GM18499 (cell line): Measurements from ENCODE around the gene GLDN.
A peak's percentile ranks its signal among the peaks of the same experiment; 100 is the strongest.

Source experiments
- ATAC-seq: cut with Tn5 transposase; IDR thresholded peaks from one replicate; pipeline ENCODE4 v1.9.1; 2021; ENCODE audit warnings: moderate number of reproducible peaks; ENCODE audit not compliant: insufficient read depth, unreplicated experiment

The GLDN gene

DNA sequence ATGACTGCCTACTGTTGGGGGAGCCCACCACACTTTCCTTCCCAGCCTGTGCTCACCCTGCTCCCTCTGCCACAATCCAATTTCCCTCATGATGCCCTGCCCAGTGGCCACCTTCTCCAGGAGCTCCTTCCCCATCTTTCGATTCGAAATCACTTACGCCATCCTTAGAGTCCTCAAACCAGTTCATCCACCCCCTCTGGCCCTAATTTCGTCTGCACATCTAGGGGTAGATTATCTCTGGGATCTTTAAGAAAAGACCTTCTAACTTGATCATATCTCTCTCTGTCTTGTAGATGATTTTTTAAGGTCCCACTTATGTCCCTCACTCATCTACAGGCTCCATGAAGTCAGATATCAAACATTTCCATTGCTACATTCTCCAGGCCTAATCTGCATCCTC lies 20.1 kb upstream of the GLDN start:
- ATAC-seq, result no peak

DNA sequence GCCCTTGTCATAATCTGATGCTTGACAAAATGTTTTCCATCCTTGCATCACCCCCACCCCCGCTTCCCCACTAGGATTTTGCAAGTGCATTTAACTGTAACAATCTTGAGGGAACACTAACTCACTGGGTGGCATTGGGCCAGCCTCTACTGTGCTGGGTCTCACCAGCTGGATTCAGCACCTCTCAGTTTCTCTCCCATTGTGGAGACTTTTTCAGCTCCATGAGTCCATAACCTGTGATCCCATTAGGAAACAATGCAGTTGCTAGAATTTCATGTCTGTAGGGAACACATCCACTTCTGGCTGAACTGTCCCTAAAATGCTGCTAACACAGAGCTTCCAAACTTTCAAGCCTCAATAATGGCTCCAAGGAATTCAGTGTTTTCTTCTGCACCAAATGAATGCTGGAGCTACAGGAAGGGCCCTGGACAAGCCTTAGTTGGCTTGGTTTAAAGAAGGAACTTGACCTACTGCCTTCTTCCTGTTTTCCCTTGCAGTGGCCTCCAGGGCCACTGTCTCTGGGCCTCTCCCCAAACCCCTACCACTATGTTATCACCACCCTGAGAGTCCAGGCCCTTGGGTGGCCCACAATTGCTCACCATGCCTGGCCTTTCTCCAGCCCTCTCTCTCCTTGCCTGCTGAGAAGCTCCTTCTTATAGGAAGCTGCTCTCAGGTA lies 18.7 kb upstream of the GLDN start:
- no peak for ATAC-seq

DNA sequence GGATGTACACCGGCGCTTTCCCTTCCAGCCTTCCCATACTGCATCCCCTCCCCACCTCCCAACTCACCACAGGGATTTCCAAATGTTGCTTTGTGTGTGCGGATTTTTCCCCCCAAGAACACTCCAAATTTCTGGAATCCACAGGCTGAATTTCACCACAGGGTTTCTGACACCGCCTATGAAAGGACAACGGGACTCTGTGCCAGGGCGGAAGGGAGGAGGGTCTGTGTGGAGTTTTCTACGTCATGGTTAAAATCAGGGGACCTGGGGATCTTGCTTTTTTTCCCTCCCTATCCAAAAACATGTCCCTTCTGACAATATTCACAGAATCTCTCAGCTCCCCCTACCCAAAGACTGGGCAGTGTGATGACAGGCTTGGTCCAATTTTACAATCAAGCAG lies 17.7 kb upstream of the GLDN start:
- no peak for ATAC-seq

DNA sequence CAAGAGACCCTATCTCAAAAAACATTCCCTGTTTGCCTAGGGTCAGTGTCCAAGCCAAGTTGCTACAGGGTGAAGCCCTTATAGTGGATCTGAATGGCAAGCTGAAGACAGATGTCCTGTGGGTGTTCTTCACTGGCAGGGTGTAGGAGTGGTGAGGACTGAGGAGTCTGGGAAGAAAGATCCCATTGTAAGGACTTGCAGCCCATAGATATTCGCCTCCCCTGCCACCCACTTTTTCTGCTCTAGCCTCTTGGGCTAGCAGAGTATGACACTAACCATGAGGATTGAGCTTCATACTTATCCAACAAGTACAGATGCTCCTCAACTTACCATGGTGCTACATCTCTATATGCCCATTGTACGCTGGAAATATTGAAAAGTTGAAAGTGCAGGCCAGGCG lies 16.3 kb upstream of the GLDN start:
- no peak for ATAC-seq

DNA sequence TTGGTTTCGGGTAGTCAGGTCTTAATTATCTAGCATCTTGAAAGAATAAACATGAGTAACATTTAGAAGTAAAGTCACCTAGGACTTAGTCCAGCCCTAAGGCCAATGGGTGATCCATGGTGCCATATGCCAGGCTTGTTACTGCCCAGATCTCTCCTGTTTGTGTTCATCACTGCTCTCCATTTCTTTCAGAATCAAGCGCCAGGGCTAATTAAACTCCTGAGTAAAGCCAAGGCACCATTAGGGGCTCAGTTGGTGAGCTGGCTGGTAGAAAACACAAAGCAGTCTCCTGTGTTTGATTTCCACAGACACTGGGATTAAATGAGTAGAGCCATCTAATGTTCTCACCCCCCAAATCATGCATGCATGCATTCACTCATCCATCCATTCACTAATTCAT lies 14.4 kb upstream of the GLDN start:
- no peak for ATAC-seq

DNA sequence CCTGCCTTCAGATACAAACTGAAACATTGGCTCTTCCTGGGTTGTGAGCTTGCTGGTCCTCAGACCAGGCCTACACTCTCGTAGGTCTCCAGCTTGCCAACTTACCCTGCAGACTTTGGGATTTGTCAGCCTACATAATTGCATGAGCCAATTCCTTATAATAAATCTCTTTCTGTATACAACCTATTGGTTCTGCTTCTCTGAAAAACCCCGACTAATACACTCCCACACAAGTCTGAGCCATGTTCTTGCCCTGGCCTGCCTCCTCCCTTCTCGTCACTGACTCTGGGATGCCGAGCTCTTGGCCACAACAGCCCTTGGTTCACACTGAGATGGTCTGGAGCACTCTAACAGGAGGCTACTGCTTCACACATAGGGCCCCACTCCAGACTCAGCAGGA lies 12.5 kb upstream of the GLDN start:
- ATAC-seq, result no peak

DNA sequence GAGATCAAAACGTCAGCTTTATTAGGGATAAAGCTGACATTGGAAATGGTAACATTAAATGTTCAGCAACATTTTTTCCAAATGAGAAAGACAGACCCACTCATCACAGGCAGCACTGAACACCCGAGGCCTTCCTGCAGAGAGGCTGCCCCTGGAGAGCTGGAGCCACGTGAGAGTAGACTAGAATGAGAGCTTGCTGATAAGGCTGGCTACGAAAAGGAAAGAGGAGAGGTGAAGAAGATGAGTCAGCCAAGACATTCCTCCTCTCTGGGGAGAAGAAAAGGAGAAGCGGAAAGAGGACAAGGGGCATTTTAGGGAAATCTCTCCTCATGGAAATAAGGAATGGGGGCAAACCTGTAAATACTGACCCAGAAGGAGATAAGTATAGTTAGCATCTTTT lies 10.3 kb upstream of the GLDN start:
- ATAC-seq, result no peak

DNA sequence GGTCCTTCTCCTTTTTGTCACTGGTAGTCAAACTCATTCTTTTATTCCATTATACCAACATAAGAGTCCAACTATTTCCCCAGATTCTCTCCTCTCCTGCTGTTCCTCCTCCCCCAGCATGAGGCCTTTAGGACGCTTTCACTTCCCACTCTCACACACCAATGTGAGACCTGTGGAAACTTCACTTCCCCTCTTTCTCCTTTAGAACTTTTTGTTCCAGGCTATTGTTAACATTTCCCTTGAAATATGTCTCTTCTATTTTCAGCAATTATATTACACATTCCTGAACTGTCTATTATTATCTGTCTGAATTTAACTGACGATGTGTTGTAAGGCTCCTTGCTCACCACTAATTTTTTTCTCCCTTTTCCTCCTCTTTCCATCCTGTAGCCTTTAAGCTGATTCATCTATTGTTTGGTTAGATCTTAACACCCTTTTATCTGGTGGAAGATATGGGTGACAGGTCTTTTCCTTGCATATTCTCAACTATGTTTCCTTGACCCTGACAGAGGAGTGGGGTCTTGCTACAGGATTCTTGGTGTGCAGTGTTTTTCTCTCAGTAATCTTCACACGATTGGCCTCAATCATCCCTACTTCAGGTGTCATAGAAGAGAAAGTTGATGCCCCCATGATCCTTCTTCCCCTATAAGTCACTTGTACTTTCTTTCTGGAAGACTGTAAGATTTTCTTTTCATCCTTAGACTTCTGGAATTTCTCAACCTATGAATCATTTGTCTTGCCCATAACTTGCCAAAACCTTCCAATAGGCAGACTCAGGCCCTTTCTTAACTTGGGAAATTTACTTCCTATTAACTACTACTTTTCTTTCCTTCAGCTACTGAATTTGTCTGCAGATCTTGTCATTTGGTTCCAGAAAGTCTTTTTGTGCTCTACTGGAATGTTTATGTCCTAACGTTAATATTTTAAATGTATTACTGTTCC lies 9.0 kb upstream of the GLDN start:
- no peak for ATAC-seq

DNA sequence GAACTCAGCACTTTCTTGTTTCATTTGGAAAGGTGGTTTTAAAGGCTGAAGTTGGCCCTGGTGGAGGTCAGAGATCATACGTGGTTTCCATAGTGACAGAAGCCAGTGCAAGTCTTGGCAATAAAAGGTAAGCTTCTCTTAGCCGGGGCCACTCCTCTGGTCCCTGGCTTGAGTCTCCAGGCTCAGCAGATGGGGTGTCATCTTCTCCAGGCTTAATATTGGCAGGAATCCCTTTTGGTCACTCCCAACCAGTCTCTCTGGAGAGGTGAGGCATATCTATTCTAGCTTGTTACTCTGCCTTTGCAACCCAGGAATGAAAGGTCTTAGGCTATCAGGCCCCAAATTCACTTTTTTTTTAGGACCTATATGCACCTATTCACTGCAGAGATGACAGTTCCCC lies 7.9 kb upstream of the GLDN start:
- ATAC-seq, result no peak

DNA sequence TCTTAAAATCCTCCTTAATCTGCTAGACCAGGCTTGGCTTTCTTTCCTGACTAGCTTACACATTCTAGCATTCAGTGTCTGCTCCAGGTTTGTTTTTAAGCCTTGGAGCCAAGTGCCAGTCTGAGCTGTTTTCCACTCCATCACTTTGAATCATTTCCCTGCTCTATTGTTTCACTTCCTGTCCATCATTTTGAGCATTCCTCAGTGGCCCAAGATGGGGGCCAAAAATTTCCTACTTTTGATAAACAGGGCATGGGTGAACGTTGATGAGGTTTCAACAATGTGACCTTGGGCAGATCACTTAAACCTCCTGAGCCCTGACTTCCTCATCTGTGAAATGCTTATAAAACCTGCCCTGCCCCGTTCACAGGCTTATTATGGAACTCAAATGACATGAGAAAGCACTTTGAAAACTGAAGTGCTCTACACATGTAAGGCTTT lies 7.4 kb upstream of the GLDN start:
- ATAC-seq, result no peak

DNA sequence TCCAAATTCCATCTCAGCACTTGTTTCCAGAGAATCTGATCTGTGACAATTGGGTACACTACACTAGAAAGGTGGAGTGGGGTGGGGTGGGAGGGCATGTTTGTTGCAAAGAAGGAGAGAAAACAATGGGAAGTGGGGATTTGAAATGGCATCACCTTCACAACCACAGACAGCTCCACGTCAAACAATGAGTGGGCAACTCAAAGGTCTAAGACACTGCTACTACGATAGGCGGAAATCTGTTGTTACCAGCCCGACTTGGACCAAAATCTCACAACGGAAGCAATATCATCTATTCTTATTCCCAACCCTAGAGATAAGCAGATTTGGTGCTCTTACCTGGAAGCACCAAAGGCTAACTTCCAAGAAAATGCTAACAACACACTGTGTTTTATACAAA lies 6.4 kb upstream of the GLDN start:
- no peak for ATAC-seq

DNA sequence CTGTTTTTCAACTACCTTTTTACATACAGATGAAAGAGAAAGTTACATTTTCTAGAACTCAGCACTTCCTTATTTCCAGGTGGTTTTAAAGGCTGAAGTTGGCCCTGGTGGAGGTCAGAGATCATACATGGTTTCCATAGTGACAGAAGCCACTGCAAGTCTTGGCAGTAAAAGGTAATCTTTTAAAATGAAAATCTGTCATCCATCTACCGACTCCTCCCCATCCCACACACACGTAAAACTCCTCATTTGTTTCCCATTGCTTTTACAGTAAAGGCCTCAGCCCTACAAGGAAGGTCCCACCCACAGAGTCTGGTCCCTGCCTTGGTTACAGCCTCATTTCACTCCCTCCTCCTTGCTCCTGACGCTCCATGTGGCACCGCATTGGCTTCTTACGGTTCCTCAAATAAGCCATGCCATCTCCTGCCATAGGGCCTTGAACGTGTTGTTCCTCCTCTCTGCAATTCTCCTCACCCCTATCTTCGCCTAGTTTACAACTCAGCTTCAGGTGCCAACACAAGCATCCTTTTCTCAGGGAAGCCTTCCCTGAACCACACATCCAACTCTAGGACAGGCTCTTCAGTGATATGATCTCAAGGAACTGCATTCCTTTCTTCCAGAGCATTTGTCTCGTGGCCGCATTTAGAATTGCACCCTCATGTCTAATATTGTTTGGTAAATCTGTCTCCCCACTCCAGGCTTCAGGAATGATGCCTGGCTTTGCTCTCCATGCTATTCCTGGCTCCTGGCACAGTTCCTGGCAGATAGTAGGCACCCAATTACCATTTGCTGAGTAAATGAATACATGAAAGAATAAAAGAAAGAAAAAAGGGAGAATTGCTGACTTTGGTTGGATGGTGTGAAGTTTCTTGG lies 5.7 kb upstream of the GLDN start:
- no peak for ATAC-seq

DNA sequence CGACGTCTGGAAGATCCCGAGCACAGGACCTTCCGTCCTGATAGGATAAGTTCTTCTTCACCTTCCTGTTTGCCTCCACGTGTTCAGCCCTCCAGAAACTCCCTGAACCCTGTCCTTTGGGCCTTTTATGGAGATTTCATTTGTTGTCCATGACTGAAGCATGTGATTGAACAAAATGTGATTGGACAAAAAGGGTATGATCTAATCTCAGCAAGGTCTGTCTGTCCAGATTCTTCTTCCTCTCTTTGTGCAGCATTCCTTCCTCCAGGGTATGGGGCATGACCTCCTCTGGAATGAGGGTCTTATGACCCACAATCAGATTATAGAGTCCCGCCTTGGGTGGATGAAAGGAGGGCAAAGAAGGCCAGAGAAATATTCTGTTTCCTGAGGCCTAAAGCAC lies 3.0 kb upstream of the GLDN start, which contains the start of gene CYP19A1:
CYP19A1 (minus strand) TSS at position 101 of the 400 bp plus-strand sequence. CDS start 95,684 bp downstream, outside the sequence.
- no peak for ATAC-seq

DNA sequence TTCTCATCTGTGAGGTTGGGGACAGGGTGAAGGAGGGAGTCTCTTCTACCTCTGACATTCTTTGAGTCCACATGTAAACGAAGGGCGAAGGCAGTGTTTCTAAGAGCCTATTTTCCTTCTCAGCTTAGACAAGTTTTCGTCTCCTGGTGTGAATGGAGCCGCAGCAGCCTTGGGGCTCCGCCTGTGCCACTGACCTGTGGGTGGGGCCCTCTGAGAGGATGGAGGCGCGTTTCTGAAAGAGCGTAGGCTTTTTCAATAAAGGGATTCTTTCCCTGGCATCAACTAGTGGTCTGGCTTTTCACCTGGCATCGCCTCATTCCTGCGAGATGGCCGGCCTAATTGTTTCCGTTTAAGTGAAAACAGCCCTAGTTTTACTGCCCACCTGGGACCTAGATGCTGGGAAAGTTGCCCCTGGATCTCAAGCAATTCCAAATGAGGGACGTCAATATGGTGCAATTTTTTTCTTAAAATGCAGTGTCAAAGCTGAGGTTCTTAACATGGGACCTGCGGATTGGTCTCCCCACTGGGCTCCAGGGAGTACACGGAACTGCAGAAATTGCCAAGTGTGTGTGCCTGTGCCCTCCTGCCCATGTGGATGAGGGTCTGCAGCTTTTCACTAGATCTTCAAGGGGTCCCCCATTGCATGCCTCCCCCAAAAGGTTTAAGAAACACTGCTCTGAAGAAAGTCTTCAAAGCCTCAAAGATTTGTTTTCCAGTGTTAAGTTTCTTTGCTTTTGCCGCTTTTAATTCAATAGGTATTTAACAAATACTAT lies 958 bp downstream of the GLDN start:
- no peak for ATAC-seq

DNA sequence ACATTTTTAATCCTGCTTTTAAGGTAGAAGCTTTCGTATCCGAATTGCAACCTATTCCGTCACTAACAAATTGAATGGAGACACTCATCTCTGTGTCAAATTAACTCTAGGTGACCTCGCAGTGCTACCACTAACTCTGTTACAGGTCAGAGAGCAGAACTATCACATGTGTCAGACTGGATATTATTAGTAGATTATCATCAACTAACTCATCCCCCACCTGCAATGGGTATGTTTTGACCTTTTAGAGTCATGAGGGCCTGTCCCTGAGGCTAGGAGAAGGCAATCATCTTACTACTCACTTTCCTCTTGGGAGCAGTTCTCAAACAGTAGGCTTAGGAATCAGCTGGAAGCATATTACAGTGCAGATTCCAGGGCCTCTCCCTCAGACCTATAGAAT lies 2.0 kb downstream of the GLDN start:
- ATAC-seq, result no peak

DNA sequence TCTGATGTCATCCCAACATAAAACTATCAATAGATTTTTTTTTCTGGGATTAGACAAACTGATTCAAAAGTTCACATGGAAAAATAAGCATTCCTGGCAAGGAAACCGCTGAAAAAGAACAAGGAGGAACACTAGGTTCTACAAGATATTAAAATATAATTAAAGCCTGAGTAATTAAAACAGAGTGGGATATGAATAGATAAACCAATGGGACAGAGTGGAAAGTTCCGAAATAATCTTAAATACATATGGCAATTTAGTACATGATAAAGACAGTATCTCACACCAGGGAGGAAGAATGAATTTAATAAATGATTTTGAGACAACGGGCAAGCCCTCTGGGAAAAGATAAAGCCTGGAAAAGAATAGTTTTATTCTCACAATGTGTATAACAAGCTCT lies 4.7 kb downstream of the GLDN start:
- ATAC-seq, result no peak

DNA sequence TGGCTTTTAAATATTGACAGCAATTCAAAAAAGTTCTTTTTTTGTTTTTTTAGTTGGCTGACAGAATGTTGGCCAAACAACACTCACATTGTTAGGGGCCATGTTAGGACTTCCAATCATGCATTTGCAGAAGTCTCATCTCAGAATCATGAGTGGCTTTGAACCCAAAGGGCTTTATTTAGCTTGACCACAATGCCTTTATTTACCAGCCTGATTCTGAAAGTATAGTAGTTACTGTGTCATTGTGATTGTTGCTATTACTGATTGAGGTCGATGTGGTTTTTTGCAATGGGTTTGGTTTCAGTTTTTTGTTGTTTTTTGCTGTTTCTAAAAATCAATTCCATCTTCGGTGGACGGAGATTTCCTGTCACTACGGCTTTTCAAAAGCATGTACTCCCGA lies 7.2 kb downstream of the GLDN start:
- ATAC-seq, result peak; percentile 86

DNA sequence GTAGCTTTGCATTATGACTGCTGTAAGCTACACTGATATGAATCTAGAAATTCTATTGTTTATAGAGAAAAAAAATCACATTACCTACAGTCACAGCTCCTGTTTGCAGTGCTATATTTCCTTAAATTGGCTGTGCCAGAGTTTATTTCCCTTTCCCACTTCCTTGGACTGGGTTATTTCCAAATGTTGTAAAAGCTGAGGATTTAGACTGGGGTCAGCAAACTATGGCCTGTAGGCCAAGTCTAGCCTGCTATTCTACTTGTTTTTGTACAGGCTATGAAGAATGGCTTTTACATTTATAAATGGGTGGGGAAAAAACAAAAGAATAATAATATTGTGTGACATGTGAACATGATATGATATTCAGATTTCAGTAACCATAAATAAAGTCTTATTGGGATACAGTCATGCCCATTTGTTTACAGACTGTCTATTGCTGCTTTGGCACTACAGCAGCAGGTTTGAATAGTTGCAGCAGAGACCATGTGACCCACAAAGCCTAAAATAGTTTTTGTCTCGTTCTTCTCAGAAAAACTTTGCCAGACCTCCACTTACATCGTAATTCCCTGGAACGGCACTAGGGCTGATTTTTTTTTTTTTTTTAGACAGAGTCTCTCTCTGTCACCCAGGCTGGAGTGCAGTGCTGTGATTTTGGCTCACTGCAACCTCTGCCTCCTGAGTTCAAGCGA lies 7.8 kb downstream of the GLDN start:
- no peak for ATAC-seq

DNA sequence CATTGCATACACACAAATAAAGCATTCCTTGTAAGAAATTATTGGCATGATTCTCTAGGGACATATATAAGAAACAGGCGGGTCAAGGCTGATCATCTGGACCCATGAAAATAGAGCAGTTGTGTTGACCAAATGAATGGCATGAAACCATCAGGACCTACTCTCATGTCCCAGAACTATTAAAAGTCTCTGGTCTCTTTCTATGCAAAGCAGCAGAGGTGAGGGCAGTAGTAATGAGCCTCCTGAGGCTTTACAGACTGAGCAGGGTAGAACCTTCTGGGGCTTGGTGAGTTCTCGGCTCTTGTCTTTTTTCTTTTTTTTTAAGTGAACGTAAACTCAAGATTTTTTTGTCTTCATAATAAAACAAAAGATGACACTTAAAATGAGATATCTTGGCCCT lies 9.3 kb downstream of the GLDN start:
- ATAC-seq, result no peak
